Lower leg skin (tissue), 4 donors: ENCODE measurements around the gene FIBCD1. TPM values are rescaled to one million over a fixed set of nuclear protein-coding genes. Genes with fewer than 3 reads are reported as not detected.
A peak's percentile ranks its signal among the peaks of the same experiment; 100 is the strongest.

Experiments used
- DNase-seq, 2 donors: peaks; one replicate each; pipeline ENCODE4 v3.0.0-alpha.2; 2019; ENCODE audit warnings: low spot score in 2 of 2
- H3K4me3 ChIP-seq: fragments of 200-600 bp; sonication (generic); 2 replicates; pipeline ENCODE4 v1.5.1; 2017; ENCODE audit warnings: mild to moderate bottlenecking, low read depth; ENCODE audit not compliant: poor library complexity, severe bottlenecking
- CTCF ChIP-seq, 3 donors: fragments of 450-650 bp; IDR thresholded peaks; one replicate each; pipeline ENCODE4 v1.5.1; 2016; ENCODE audit warnings: antibody characterized with exemption in 3 of 3, mild to moderate bottlenecking in 3 of 3, moderate library complexity in 2 of 3
- POLR2A ChIP-seq, 2 donors: fragments of 450-650 bp; IDR thresholded peaks; one replicate each; pipeline ENCODE4 v1.6.1; 2016 to 2017; ENCODE audit warnings: antibody characterized with exemption in 2 of 2, mild to moderate bottlenecking in 1 of 2, moderate library complexity in 1 of 2
- WGBS, 2 donors: methylation state at CpG; one replicate each; pipeline ENCODE4 v1.1.5; 2018; 5-methylcytosine and 5-hydroxymethylcytosine counted together
- intact Hi-C: fragments of 100-400 bp; cut with DNase I; formaldehyde crosslinking; loops from one replicate; pipeline ENCODE4 v1.15.0; 2023; ENCODE audit warnings: low total_unique reads
- total RNA-seq, 4 donors: library from RNA; depleted of rRNA; stranded (reverse); fragments of >200 nt; gene quantifications; one replicate each; pipeline ENCODE4 v1.1.0, GENCODE V29; 2016

Gene FIBCD1
- total RNA-seq, 4 donors from 2014 or later = 0.17 to 0.42 TPM; not detected in 2

DNA sequence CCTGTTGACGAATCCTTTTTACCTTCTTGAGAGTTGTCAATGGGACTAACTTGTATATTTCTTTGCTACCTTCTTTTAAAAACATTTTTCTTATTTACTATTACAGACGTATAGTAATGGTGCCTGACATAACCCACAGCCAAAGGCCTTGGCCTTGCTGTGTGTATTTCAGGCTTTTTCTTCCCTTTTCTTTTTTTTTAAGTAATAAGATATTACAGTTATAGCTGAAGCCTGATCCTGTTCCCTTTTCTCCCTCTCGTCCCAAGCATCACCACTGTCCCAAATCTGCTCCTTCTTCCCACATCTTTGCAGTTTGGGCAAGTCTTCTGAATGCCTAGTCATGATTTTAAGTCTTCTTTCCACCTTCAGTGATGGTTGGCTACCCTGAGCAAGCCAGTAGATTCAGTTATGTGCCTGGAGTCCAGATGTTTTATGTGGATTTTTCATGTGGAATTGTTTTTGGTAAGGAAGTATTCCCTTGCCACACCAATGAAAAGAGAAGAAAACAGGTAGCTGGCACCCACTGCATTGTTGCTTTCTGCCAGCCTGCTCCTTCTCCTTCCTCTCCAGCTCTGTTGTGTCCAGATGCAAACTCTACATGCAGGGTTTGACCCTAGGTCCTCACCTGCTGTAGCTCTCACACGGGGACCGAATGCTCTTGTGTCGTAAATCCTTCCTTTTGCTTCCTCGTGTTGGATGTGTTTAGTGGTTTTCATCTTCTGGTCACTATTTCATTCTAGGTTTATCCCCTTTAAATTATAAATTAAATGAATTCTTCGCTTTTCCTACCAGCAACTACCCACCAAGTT, 77.5 kb downstream of the FIBCD1 start:
- TF ChIP-seq POLR2A (IDR thresholded peaks at IDR 0.05) (no peak), CTCF (IDR thresholded peaks at IDR 0.05) (no peak)
- DNase-seq = no peak
- no peak overlapping the region for H3K4me3 ChIP-seq
- intact Hi-C loops = loop anchor here (5.0 to 10.0 kb wide), 2 partner anchors 97 to 154 kb away; no protein-coding TSS in a partner anchor
- WGBS, 2 donors = 74 to 77% methylated on average over 8 of the region's 8 CpGs

- intact Hi-C loops = loop anchor here (5.0 to 10.0 kb wide), 2 partner anchors 96 to 153 kb away; no protein-coding TSS in a partner anchor
- no peak overlapping the region for H3K4me3 ChIP-seq
- 47 to 59% methylated on average over 27 to 28 of the region's 28 CpGs for WGBS, 2 donors
- TF ChIP-seq POLR2A (IDR thresholded peaks at IDR 0.05) = no peak
- no peak for TF ChIP-seq CTCF (IDR thresholded peaks at IDR 0.05)
- DNase-seq = peak; percentile 72 to 94
Measured at GRCh38 chr9:130860458-130861316, 78.4 kb downstream of the FIBCD1 start.

- no peak for DNase-seq
- intact Hi-C loops = no loop called here
- TF ChIP-seq POLR2A (IDR thresholded peaks at IDR 0.05) (no peak), CTCF (IDR thresholded peaks at IDR 0.05) (no peak)
- no peak overlapping the region for H3K4me3 ChIP-seq
- WGBS, 2 donors = 76 to 83% methylated on average over 20 of the region's 20 CpGs
Measured at GRCh38 chr9:130858739-130859705, 80.0 kb downstream of the FIBCD1 start.

- TF ChIP-seq CTCF (IDR thresholded peaks at IDR 0.05) = no peak
- no peak for TF ChIP-seq POLR2A (IDR thresholded peaks at IDR 0.05)
- WGBS, 2 donors = 44 to 70% methylated on average over 20 to 22 of the region's 22 CpGs
- intact Hi-C loops = no loop called here
- no peak overlapping the region for H3K4me3 ChIP-seq
- DNase-seq = peak in 1 of 2 donors; percentile 92
Measured at GRCh38 chr9:130857864-130858738, 80.9 kb downstream of the FIBCD1 start.
